Activated naive CD4-positive, alpha-beta T cell (primary cell): Measurements from ENCODE around the gene ANKRD33.
"Not testable (repeated sequence)": the region's sequence is repeated elsewhere in the genome, so short reads cannot be mapped to it uniquely, and the experiment has no call there.

Source experiments
- DNase-seq, 4 experiments: peaks; one replicate each; lab custom pipeline; 2025; lab: John Stamatoyannopoulos, UW

Gene ANKRD33

DNA sequence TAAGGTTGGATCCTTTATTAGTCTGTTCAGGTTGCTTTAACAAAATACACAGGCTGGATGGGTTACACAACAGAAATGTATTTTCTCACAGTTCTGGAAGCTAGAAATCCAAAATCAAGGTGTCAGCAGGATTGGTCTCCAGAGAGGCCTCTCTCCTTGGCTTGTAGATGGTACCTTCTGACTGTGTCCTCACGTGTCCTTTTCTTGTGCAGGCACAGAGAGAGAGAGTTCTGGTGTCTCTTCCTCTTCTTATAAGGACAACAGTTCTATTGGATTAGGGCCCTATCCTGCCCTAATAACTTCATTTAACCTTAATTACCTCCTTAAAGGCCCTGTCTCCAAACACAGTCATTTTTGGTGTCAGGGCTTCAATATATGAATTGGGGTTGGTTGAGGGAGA, 4.6 kb upstream of the ANKRD33 start:
- DNase-seq: no peak

DNA sequence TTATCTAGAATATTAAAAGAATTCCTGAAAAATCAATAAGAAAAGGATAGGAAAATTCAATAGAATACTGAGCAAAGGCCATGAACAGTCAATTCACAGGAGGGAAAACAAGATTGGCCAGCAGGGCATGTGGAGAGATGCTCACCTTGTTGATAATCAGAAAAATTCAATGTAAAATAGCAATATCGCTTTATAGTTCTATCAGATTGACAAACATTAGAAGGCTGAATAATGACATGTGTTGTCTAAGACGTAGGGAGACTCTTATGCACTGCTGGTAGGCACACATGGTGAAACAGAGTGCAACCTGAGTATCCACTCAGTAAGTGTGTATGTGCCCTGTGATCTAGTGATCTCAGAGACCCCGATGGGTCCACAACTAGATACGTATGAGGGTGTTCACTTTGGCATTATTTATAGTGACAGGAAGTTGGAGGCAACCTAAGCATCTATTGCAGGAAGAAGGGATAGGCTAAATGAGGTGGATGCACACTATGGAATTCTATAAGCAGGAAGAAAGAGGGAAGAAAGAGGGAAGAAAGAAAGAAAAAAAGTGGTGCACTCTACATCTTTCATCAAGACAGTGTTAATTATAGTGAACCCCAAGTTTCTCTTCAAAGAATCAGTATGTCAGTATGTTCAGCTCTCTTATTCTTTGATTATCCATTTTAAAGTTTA, 3.8 kb upstream of the ANKRD33 start:
- DNase-seq: no peak

DNA sequence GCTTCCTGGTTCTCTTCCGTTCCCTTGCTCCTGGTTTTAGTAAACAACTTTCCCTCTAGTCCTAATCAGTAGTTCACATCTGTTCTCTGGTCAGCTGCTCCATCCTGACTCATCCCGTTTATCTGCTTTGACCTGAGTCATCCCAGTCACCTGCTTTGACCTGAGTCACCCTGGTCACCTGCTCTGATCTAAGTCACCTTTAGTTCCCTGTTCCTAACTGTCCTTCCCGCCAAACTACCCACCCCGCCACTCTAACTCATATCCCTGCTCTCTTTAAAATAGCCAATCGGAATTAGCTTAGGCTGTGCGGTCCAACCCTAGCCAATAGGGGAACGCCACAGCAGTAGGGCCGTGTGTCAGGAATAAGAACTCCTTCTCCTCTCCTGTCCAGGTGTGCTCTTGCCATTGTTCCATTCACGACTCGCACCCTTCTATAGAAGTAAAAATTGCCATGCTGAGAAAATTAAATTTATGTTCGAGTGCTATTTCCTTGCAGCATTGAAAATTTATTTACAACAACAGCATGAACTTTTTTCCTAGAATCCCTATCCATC, 3.1 kb upstream of the ANKRD33 start:
- DNase-seq: no peak

DNA sequence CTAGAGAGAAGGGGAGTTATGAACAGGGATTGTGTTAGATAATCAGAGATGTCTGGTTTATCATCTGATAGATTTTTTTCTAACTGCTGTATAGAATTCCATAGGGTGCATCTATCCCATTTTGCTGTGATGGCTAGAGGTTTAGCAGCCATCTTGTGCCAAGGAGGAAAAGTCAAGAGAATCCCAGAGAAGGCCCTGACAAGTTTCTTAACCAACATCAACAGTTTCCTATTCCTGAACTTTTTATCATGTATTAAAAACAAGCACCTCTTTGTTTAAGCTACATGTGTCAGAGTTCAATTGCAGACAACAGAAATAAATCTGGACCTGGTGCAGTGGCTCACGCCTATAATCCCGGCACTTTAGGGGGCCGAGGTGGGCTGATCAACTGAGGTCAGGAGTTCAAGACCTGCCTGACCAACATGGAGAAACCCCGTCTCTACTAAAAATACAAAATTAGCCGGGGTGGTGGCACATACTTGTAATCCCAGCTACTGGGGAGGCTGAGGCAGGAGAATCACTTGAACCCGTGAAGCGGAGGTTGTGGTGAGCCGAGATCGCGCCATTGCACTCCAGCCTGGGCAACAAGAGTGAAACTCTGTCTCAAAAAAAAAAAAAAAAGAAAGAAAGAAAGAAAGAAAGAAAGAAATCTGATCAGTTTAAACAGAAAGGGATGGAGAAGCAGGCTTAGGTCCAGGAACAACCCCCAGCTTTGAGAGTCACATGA, 2.4 kb upstream of the ANKRD33 start:
- not testable (repeated sequence) for DNase-seq

DNA sequence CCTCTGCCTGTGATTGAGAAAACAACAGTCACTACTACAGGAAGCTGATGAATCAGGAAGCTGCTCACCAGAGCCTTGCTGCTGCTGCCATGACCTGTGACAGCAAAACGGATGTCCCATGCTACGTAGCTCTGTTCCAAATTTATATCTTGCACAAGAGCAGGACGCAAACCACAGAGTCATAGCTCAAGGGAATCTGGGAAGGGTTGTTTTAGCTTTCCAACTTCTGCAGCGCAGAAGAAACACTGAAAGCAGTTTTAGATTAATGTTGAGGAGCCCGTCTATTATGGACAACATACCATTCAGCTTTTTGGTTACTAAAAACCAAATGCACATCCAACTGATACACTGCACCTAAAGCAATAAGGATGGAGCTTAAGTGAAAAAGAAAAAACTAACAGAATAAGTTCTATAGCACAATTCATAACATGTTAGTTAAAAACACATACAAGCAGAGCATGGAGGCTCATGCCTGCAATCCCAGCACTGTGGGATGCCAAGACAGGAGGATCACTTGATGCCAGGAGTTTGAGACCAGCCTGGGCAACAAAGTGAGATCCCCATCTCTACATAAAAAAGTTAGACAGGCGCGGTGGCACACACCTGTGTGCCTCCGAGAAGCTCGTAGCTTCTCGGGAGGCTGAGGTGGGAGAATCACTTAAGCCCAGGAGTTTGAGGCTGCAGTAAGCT, 1.7 kb upstream of the ANKRD33 start:
- peak in 2 of 4 experiments; percentile 15 to 25 for DNase-seq

DNA sequence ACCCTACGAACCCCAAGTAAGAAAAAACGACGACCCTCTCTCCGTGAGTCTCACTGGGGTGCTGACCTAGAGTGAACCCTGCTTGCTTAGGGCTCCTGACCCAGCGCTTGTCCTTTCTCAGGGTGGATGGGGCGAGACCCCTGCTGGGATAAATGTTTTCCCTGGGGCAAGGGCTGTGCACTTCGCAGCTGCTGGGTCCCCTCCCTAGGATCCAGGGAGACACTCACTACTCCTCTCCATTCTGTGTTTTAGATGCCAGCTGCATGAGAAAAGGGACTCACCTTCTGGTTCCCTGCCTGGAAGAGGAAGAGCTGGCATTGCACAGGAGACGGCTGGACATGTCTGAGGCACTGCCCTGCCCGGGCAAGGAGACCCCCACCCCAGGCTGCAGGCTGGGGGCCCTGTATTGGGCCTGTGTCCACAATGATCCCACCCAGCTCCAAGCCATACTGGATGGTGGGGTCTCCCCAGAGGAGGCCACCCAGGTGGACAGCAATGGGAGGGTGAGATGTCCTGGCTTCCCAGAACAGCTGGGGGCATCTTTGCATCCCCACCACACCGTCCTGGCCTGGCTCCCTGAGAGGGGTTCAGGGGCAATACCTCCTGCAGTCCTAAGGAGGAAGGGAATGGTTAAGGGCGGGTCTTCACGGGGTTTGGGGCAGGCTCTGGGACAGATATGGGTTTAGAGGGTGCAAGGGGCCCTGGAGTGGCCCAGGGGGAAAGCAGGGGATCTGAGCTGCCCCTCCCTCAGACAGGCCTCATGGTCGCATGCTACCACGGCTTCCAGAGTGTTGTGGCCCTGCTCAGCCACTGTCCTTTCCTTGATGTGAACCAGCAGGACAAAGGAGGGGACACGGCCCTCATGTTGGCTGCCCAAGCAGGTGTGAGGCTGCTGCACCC, 663 bp downstream of the ANKRD33 start:
- no peak for DNase-seq

DNA sequence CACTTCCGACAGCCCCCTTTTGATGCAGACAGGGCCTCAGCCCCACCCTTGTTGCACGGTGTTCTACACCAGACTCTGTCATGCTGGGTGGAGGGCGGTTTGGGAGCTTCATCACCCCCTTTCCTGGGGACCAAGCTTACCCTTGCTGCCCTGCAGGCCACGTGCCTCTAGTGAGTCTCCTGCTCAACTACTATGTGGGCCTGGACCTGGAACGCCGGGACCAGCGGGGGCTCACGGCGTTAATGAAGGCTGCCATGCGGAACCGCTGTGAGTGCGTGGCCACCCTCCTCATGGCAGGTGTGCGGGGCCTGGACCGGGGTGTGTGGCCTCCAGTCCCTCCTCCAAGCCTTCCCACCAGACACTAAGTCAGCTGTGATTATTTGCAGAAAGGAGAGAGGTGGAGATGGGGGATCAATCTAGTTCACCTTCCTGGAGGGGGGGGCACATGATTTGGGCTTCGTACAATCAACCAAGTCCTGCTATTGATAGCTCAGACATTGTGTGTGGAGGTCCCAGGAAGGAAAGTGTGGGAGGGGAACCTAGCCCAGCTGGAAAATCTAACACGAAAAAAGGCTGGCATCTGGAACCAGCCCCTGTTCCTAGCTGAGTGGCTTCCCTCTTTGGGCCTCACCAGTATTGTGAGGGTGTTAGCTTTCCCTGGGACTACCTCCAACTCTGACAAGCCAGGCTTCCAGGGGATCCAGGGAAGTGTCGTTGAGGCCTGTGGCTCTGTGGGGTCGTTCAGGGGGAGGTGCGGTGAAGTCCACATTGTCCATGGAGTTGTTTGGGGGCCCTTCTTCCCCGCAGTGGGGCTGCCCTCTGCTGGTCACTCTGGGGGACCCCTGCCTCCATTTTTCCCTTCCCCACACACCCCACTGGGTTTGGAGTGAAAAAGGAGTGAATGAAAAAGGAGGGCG, 1.6 kb downstream of the ANKRD33 start:
- no peak for DNase-seq

DNA sequence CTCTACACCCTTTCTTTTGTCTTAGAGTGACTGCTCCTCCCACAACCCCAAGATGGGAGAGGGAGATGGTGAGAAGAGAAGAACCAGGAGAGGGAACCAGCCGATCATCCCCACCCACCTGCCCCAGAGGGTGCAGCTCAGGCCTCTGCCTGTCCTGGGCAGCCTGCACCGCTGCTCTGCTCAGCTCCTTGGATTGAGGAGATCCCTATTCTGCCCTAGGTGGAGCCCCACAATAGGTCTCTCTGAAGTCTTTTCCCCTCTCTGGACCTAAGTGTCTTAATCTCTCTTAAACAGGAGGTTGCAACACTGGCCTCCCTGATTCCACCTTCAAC, 2.2 kb downstream of the ANKRD33 start:
- DNase-seq: no peak

DNA sequence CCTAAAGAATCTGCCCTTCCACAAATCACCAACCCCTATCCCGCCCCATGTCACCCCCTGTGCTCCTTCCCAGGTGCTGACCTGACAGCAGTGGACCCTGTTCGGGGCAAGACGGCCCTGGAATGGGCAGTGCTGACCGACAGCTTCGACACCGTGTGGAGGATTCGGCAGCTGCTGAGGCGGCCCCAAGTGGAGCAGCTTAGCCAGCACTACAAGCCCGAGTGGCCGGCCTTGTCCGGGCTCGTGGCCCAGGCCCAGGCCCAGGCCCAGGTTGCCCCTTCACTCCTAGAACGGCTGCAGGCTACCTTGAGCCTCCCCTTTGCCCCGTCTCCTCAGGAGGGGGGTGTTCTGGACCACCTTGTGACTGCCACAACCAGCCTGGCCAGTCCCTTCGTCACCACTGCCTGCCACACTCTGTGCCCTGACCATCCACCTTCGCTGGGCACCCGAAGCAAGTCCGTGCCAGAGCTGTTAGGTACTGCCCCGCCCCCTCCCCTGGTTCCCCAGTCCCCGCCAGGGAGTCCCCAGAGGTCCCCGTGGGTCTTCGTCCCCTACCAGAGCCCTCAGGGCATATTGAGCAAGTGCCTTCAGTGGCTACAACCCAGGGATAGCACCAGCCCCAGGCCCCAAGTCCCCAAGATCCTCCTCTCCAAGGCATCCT, 2.7 kb downstream of the ANKRD33 start:
- no peak for DNase-seq

DNA sequence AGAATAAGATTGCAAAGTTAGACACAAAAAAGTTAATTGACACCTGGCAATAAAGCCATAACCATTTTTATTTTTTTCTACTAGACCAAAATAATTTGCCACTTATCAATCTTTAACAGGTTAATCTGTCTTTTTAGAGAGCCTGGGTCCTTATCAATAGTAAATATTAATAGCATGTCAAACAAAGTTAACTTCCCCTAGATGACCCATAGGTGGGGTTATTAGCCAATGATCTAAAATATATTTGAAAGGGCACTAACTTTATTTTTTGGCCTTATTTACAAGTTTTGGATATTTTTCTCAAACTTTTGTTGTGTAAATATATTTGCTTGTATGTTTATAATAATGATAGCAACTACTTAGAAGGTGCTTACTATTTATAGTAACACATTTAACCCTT, 3.9 kb downstream of the ANKRD33 start:
- DNase-seq: no peak

DNA sequence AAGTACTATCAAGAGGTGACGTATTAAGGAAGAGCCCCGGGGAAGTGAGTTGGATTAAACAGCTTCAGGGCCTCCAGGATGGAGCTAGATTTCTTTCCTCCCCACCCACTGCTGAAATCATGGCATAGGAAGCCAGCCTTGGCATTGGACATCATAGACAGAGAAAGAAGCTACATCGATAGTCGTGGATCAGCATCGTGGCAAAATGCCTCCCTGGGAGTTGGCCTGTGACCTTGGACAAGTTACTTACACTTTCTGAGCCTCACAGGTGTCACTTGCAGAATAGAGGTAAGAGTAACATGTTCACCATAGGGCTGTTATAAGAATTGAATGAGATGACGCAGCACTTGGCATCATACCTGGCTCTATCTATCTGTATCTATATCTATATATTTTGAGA, 5.9 kb downstream of the ANKRD33 start:
- no peak for DNase-seq

DNA sequence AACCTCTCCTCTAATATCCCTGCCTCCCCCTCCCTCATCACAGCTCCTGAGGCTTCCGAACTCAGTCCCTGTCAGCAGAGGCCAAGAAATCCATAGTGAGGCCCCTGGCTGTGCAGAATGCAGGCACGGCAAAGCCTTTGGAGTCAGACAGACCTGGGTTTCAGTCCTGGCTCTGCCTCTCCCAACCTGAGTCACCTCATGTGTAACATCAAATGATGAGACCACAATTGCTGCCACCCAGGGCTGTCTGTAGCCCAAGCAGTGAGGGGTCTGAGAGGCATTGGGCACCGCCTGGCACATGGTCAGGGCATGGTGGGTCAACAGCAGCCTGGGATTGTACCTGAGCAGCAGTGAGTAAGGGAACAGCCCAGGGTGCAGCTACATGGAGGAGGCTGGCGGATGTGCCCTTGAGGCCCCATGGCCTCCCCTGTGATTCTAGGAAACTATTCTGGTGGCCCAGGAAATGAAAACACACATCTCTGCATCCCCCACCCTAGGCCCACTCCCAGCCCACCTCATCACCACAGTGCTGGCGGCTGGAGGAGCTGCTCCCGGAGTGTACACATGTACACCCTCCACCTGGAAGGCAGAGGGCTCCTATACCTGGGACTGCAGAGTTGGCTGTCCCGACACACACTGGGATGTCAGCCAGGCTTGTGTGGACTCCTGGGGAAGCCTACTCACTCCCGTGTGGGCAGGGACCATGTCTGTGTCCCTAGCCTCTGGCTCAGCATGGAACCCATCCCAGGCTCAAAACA, 7.7 kb downstream of the ANKRD33 start:
- no peak for DNase-seq

DNA sequence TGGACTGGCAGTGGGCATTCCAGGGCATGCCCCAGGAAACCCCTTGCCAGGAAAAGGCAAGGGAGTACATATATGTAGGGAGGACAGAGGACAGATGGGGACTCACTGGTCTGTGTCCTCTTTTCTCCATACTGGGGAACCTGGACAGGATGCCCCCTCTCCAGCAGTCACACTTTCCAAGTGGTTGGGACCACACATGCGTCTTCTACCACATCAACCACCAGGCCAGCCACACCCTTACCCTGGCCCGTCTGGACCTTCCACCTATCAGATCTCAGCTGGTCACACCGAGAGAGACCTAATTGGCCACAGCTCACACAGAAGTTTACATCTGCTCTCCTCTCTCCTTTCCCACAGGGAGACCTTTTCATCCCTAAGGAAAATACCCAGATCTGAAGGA, 8.3 kb downstream of the ANKRD33 start:
- no peak for DNase-seq

DNA sequence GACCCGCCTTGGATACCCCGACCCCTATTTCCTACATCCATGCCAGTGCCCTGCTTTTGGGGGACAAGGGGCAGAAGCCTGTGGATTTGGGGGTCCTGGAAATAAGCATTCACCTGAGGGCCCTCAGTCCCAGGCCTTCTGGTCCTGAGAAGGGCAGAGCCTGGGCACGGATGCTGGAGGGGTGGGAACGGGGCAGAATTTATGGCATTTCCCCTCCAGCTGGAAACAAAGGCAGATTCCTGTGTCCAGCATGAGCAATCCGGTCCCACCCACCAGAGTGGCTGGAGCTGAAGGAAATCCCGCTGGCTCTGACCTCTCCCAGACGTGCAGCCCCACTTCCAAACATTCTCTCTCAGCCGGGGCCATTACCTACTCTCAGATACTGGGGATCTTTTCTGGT, 9.3 kb downstream of the ANKRD33 start:
- no peak for DNase-seq

DNA sequence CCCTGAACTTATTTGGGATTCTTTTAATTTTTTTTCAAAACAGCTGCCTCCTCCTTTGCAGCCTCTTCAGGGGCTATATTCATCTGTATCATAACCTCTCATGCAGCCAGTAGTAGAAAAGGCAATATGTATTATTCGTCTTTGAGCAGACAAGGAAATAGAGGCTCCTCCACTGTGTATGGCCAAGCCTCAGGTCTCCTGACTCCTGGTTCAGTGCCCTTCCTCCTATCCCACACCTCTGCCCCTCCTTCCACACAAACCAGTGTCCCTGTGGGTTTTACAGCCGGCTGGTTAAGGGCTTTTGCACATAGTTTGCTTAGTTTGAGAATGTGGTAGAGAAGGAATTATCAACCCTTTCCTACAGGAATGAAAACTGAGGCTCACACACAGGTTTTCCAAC, 10.6 kb downstream of the ANKRD33 start:
- no peak for DNase-seq

DNA sequence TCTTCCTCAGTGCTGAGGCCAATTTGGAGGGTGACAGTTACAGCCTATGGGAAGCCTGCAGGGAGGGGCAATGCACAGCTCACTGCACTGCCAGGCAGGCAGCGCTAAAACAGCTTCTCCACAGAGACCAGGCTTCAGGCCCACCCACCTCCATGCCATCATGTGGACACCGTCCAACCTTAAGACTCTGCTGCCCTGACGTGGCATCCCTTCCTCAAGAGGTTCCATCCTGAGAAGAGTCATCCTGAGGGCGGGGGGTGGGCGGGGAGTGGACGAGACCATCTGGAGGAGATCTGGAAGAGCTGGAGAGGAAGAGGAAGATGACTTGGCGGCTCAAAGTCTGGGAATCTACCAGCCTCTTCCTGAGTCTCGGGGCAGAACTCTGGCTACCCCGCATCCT, 11.0 kb downstream of the ANKRD33 start:
- DNase-seq: no peak

DNA sequence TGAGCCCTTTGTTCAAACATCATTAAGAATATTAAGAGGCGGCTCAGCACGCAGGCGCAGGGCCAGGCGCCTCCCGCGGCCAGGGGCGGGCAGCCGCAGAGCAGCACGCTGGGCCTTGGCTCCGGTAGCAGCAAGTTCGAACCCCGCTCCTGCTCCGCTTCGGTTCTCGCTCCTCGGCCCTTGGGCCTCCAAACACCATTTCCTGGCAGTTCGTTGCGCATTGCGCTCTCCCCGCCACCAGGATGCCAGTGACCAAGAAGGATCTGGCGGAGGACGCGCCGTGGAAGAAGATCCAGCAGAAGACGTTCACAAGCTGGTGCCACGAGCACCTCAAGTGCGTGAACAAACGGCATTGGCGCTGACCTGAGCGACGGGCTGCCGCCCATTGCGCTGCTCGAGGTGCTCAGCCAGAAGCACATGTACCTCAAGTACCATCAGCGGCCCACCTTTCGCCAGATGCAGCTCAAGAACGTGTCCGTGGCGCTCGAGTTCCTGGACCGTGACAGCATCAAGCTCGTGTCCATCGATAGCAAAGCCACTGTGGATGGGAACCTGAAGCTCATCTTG, 12.5 kb downstream of the ANKRD33 start:
- DNase-seq: no peak

DNA sequence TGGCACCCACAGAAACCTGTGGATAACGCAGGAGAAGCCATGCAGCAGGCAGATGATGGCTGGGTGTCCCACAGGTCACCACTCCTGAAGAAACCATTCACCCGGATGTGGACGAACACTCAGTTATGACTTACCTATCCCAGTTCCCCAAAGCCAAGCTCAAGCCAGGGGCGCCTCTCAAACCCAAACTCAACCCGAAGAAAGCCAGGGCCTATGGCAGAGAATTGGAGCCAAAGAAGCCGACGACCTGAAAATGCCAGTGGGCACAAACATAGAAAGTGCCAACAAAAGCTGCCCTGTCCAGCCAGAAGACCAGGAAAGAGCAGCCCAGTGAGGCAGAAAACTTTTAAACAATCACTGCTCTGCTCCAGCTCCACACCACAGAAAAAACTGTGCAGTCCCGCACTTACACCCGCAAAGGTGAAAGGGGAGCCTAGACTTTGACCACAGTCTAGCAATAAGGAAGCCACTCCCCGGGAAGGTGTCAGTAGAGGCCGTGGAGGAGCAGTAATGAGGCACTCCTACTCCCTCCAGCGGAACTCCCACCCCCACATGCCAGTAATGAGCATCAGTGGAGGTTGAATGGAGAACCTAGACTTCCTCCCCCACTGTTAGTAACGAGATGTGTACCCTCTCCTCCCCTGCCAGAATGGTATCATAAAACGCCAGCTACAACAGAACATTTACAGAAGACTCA, 13.4 kb downstream of the ANKRD33 start:
- DNase-seq: no peak

DNA sequence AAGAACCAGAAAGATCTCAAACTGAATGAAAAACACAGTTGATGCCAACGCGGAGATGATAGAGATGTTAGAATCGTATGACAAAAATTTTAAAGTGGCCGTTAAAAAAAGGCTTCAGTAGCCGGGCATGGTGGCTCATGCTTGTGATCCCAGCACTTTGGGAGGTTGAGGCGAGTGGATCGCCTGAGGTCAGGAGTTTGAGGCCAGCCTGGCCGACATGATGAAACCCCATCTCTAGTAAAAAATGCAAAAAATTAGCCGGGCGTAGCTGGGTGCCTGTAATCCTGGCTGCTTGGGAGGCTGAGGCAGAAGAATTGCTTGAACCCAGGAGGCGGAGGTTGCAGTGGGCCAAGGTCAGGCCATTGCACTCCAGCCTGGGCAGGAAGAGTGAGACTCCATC, 14.0 kb downstream of the ANKRD33 start:
- no peak for DNase-seq
